HG02884 (cell line): ENCODE measurements around the gene C10orf120.

Experiments used
- ATAC-seq: cut with Tn5 transposase; IDR thresholded peaks from one replicate; pipeline ENCODE4 v1.9.1; 2021; ENCODE audit warnings: mild to moderate bottlenecking, moderate library complexity; ENCODE audit not compliant: unreplicated experiment

C10orf120 gene

GRCh38 chr10:122699796-122700455, at the start of gene C10orf120:
TSS of gene C10orf120 (minus strand) at chr10:122699846. CDS start at chr10:122699790, 56 bp downstream.
- ATAC-seq, result no peak

- ATAC-seq, result no peak
These were observed 48.9 kb upstream of the C10orf120 start for GRCh38 chr10:122748496-122748895.

GRCh38 chr10:122746408-122746807, 46.8 kb upstream of the C10orf120 start:
- no peak for ATAC-seq

GRCh38 chr10:122744257-122744656, 44.6 kb upstream of the C10orf120 start:
- ATAC-seq, result no peak

- no peak for ATAC-seq
These were observed 41.0 kb upstream of the C10orf120 start for GRCh38 chr10:122740640-122741039.

- ATAC-seq, result no peak
These were observed 38.4 kb upstream of the C10orf120 start for GRCh38 chr10:122738031-122738430.

GRCh38 chr10:122733931-122734665, 34.5 kb upstream of the C10orf120 start:
- ATAC-seq, result no peak

GRCh38 chr10:122733443-122733842, 33.8 kb upstream of the C10orf120 start:
- ATAC-seq, result no peak

GRCh38 chr10:122730238-122730637, 30.6 kb upstream of the C10orf120 start:
- ATAC-seq, result no peak

- no peak for ATAC-seq
These were observed 29.5 kb upstream of the C10orf120 start for GRCh38 chr10:122729126-122729525.

- no peak for ATAC-seq
These were observed 27.8 kb upstream of the C10orf120 start for GRCh38 chr10:122727426-122727825.

- no peak for ATAC-seq
These were observed 26.1 kb upstream of the C10orf120 start for GRCh38 chr10:122725768-122726167.

GRCh38 chr10:122725006-122725405, 25.4 kb upstream of the C10orf120 start:
- no peak for ATAC-seq

- no peak for ATAC-seq
These were observed 21.5 kb upstream of the C10orf120 start for GRCh38 chr10:122721111-122721510.

- ATAC-seq, result no peak
These were observed 16.4 kb upstream of the C10orf120 start for GRCh38 chr10:122716025-122716424.

GRCh38 chr10:122715576-122715975, 15.9 kb upstream of the C10orf120 start:
- ATAC-seq, result no peak

- ATAC-seq, result no peak
These were observed 13.6 kb upstream of the C10orf120 start for GRCh38 chr10:122713091-122713885.

- no peak for ATAC-seq
These were observed 10.9 kb upstream of the C10orf120 start for GRCh38 chr10:122710576-122710975.

- no peak for ATAC-seq
These were observed 10.3 kb upstream of the C10orf120 start for GRCh38 chr10:122709971-122710370.

GRCh38 chr10:122707535-122707934, 7.9 kb upstream of the C10orf120 start:
- ATAC-seq, result no peak

- ATAC-seq, result no peak
These were observed 7.3 kb upstream of the C10orf120 start for GRCh38 chr10:122706947-122707346.

- ATAC-seq, result no peak
These were observed 6.8 kb upstream of the C10orf120 start for GRCh38 chr10:122706467-122706866.
